Caco-2 (cell line): ENCODE results near the gene CATSPER1. TPM values are rescaled to one million over a fixed set of nuclear protein-coding genes. Genes with fewer than 3 reads are reported as not detected.
A peak's percentile ranks its signal among the peaks of the same experiment; 100 is the strongest.

Source experiments
- BruUV-seq: library from RNA; stranded (reverse); fragments of 400-500 nt; replicated peaks from 2 replicates; lab custom pipeline; 2021; lab: Mats Ljungman, UMichigan
- CTCF ChIA-PET: fragments of 300-600 bp; sonication (Branson Sonifier 250); formaldehyde crosslinking; loops from one replicate; lab custom pipeline; 2022; ENCODE audit warnings: antibody characterized with exemption; lab: Charles Lee
- POLR2A ChIA-PET: fragments of 300-600 bp; sonication (Branson Sonifier 250); formaldehyde crosslinking; loops from one replicate; lab custom pipeline; 2022; ENCODE audit warnings: antibody characterized with exemption; lab: Charles Lee
- DNase-seq, 2 experiments: peaks; one replicate each; pipeline versions ENCODE4 v3.0.0 to v3.0.0-alpha.2; 2020 to 2022
- H3K27me3 ChIP-seq: replicated peaks from 2 replicates; pipeline ENCODE4 v1.6.0; 2011; ENCODE audit warnings: low read length; ENCODE audit not compliant: control insufficient read depth, insufficient read depth
- H3K36me3 ChIP-seq: 2 replicates; pipeline ENCODE4 v1.5.1; 2011; ENCODE audit warnings: low read length; ENCODE audit not compliant: control insufficient read depth, insufficient read depth
- H3K4me1 ChIP-seq: fragments of 250-450 bp; sonication (Bioruptor Pico); 2 replicates; pipeline ENCODE4 v1.5.1; 2020; ENCODE audit warnings: mild to moderate bottlenecking
- H3K4me3 ChIP-seq: 2 replicates; pipeline ENCODE4 v1.5.1; 2011; ENCODE audit warnings: low read depth, mild to moderate bottlenecking, control low read depth, low read length
- H3K9me3 ChIP-seq: fragments of 250-450 bp; sonication (Bioruptor Pico); 2 replicates; pipeline ENCODE4 v1.5.1; 2020; ENCODE audit warnings: mild to moderate bottlenecking, moderate library complexity
- H3K27ac Mint-ChIP-seq: one replicate; pipeline ENCODE4 v1.8.0; 2022; ENCODE audit warnings: mixed read lengths; ENCODE audit not compliant: unreplicated experiment
- H3K27me3 Mint-ChIP-seq: one replicate; pipeline ENCODE4 v1.8.0; 2022; ENCODE audit warnings: mixed read lengths; ENCODE audit not compliant: insufficient read depth, unreplicated experiment
- H3K36me3 Mint-ChIP-seq: one replicate; pipeline ENCODE4 v1.8.0; 2022; ENCODE audit warnings: mild to moderate bottlenecking, mixed read lengths; ENCODE audit not compliant: insufficient read depth, unreplicated experiment
- H3K4me1 Mint-ChIP-seq: one replicate; pipeline ENCODE4 v1.8.0; 2022; ENCODE audit warnings: low read depth, mixed read lengths; ENCODE audit not compliant: unreplicated experiment
- H3K4me3 Mint-ChIP-seq: one replicate; pipeline ENCODE4 v1.8.0; 2022; ENCODE audit warnings: mild to moderate bottlenecking, moderate library complexity, mixed read lengths; ENCODE audit not compliant: unreplicated experiment
- H3K9me3 Mint-ChIP-seq: one replicate; pipeline ENCODE4 v1.8.0; 2022; ENCODE audit warnings: mixed read lengths; ENCODE audit not compliant: unreplicated experiment
- intact Hi-C: fragments of 100-400 bp; cut with micrococcal nuclease; formaldehyde crosslinking; loops from one replicate; pipeline ENCODE4 v1.10.0; 2022; ENCODE audit not compliant: unreplicated experiment
- total RNA-seq: library from RNA; stranded (reverse); gene quantifications from 2 replicates; pipeline ENCODE4 v1.2.3, GENCODE V29; 2022
- TF ChIP-seq, protein P1 (sequence below), 2 experiments: fragments of 200-600 bp in 1 of 2; IDR thresholded peaks; 1 replicate in 1 of 2; 2 replicates in 1 of 2; pipeline versions ENCODE4 v1.5.1 to v1.8.0; 2011 to 2022; ENCODE audit warnings: antibody characterized with exemption in 1 of 2, control low read depth in 1 of 2, inconsistent platforms in 1 of 2, low read depth in 1 of 2, low read length in 1 of 2, mild to moderate bottlenecking in 1 of 2, moderate library complexity in 1 of 2; ENCODE audit not compliant: insufficient read depth in 1 of 2, severe bottlenecking in 1 of 2, unreplicated experiment in 1 of 2

Gene CATSPER1
- total RNA-seq, 1 experiment from 2014 or later = not detected

DNA sequence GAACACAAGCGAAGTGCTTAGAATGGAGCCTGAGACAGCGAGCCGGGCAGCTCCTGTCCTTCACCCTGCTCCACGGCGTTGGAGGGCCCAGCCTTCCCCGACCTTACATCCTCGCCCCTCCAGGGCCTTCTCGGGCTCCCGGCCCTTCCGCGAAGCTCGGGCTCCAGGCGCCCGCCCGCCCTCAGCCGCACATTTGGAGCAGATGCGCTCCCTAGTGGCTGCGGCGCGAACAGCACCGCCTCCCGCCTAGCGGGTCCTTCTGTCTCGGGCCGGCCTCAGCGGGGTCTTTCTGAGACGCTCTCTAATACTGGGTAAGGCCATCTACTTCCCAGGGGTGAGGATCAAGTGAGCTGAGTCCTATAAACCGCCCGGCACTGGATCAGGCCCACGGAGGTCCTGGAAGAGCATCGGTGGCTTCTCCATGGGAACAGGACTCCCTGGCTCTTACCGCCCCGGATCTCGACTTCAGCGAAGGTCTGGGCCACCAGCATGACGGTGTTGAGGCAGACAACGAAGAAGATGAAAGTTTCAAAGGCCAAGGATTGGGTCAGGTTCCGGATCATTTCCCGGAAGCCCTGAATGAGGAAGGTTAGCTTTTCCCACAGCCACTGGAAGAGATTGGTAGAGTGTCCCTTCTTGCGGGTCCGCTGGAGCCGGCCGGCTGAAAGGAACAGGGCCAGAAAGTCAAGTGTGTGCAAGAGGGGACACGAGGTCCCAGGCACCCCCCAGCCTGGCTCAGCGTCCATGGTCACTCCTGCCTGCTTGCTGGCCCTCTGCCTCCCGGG, 3.7 kb downstream of the CATSPER1 start:
- H3K27ac Mint-ChIP-seq = peak overlapping the region; percentile 40
- H3K4me3 ChIP-seq = no peak overlapping the region; the same call in 1 of the 2 replicates
- BruUV-seq = no TSS peak

DNA sequence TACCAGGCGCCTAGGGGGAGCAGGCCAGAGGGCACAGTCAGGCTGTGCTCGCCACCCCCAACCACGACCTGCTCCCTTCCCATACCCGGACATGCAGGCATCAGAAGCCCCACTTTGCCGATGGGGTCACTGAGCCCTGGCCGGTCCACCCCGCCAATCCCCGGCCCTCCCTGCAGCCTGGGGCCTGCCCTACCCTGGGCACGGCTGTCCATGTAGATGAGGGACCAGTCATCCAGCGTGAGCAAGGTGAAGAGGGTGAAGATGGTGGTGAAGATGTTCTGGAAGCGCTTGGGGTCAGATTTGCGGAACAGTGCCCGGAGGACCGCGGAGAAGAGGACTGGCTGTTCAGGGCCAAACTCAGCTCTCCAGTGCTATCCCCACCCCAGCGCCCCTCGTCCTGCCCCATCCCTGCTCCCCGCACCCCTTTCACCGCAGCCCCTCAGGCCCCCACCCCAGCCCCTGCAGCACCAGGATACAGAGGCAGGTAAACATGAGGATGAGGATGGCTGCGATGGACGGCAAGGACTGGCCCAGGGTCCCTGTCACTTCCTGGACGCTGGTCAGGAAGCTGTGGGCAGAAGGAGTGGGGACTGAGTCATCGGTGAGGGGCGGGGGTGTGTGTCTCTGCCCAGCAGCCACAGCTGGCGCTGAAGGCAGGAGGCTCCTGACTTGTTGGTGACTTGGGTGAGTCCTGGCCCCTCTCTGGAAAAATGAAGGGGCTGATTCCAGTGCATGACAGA, 5.5 kb downstream of the CATSPER1 start:
- H3K27me3 ChIP-seq = no peaks in the 10 kb centered on the region
- no peak overlapping the region for H3K27ac Mint-ChIP-seq
- TF ChIP-seq, protein P1, sequence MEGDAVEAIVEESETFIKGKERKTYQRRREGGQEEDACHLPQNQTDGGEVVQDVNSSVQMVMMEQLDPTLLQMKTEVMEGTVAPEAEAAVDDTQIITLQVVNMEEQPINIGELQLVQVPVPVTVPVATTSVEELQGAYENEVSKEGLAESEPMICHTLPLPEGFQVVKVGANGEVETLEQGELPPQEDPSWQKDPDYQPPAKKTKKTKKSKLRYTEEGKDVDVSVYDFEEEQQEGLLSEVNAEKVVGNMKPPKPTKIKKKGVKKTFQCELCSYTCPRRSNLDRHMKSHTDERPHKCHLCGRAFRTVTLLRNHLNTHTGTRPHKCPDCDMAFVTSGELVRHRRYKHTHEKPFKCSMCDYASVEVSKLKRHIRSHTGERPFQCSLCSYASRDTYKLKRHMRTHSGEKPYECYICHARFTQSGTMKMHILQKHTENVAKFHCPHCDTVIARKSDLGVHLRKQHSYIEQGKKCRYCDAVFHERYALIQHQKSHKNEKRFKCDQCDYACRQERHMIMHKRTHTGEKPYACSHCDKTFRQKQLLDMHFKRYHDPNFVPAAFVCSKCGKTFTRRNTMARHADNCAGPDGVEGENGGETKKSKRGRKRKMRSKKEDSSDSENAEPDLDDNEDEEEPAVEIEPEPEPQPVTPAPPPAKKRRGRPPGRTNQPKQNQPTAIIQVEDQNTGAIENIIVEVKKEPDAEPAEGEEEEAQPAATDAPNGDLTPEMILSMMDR (IDR thresholded peaks at IDR 0.05; ENCODE audit: insufficient read depth in 1 of 2, low read depth in 1 of 2, low read length in 1 of 2, severe bottlenecking in 1 of 2, unreplicated experiment in 1 of 2) = no peak
- H3K4me1 Mint-ChIP-seq = no peaks in the 10 kb centered on the region
- H3K4me3 Mint-ChIP-seq = no peak overlapping the region
- no peaks in the 10 kb centered on the region for H3K36me3 ChIP-seq
- H3K4me1 ChIP-seq = no peaks in the 10 kb centered on the region
- no peaks in the 10 kb centered on the region for H3K36me3 Mint-ChIP-seq
- no peak overlapping the region for H3K4me3 ChIP-seq
- DNase-seq = no peak
- no peaks in the 10 kb centered on the region for H3K9me3 ChIP-seq
- CTCF ChIA-PET = interaction anchor here (0.7 kb wide), 1 partner anchor 13 kb away, joined by 12 read pairs; no protein-coding TSS in a partner anchor
- POLR2A ChIA-PET = no interaction called here
- H3K27me3 Mint-ChIP-seq = peaks cover 3% of the 10 kb centered on the region
- no TSS peak for BruUV-seq
- H3K9me3 Mint-ChIP-seq = no peaks in the 10 kb centered on the region
- intact Hi-C loops = no loop called here

More for the DNA sequence above, 3.7 kb downstream of the CATSPER1 start:
- ChIA-PET POLR2A (interaction anchor here (0.6 kb wide), 3 partner anchors 29 to 375 kb away, joined by 4 to 6 read pairs (median 5); partner anchors contain the start of genes FIBP and SF3B2), CTCF (interaction anchor here (0.5 to 1.5 kb wide), 14 partner anchors 9 to 664 kb away, joined by 3 to 8 read pairs (median 4); partner anchors contain the start of genes BANF1 and CCDC85B)
- peaks cover 3% of the 10 kb centered on the region for H3K27me3 Mint-ChIP-seq
- intact Hi-C loops = loop anchor here (1.0 to 2.0 kb wide), 2 partner anchors 20 to 33 kb away; partner anchors contain the start of genes BANF1 and EIF1AD
- TF ChIP-seq, protein P1 (IDR thresholded peaks at IDR 0.05; ENCODE audit: insufficient read depth in 1 of 2, low read depth in 1 of 2, low read length in 1 of 2, severe bottlenecking in 1 of 2, unreplicated experiment in 1 of 2) = peak; percentile 96
- H3K9me3 ChIP-seq = no peaks in the 10 kb centered on the region
- DNase-seq = peak; percentile 73 to 89
- no peaks in the 10 kb centered on the region for H3K9me3 Mint-ChIP-seq
- no peaks in the 10 kb centered on the region for H3K27me3 ChIP-seq
- H3K4me1 ChIP-seq = no peaks in the 10 kb centered on the region
- H3K4me3 Mint-ChIP-seq = peak overlapping the region; percentile 63
- H3K36me3 ChIP-seq = no peaks in the 10 kb centered on the region
- H3K4me1 Mint-ChIP-seq = no peaks in the 10 kb centered on the region
- no peaks in the 10 kb centered on the region for H3K36me3 Mint-ChIP-seq

DNA sequence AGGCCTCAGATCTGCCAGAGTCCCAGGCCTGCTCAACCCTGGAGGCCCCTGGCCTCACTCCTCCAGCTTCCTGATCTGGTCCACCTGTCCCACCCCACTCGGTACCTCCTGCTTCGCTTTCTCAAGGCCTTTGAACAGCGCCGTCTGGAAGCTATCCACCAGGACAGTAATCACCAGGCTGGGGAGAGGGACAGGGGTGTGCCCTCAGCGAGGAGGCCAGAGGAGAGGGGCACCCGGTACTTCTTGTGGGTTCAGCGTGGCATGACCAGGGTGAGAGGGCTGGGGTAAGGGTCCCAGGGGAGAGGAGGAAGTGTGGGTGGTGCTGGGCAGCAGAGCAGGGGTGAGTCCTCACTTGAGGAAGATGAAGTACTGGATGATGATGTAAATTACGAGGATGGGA, 6.1 kb downstream of the CATSPER1 start:
- DNase-seq = no peak
- Histone ChIP-seq H3K9me3 (no peaks in the 10 kb centered on the region), H3K36me3 (no peaks in the 10 kb centered on the region), H3K4me1 (no peaks in the 10 kb centered on the region), H3K4me3 (no peak overlapping the region), H3K27me3 (no peaks in the 10 kb centered on the region)
- H3K4me3 Mint-ChIP-seq = no peak overlapping the region
- ChIA-PET CTCF (interaction anchor here (0.6 kb wide), 1 partner anchor 8 kb away, joined by 3 read pairs; no protein-coding TSS in a partner anchor), POLR2A (interaction anchor here (0.6 kb wide), 1 partner anchor 33 kb away, joined by 3 read pairs; no protein-coding TSS in a partner anchor)
- H3K4me1 Mint-ChIP-seq = no peaks in the 10 kb centered on the region
- intact Hi-C loops = no loop called here
- no peak overlapping the region for H3K27ac Mint-ChIP-seq
- H3K36me3 Mint-ChIP-seq = no peaks in the 10 kb centered on the region
- no peaks in the 10 kb centered on the region for H3K9me3 Mint-ChIP-seq
- TF ChIP-seq, protein P1 (IDR thresholded peaks at IDR 0.05; ENCODE audit: insufficient read depth in 1 of 2, low read depth in 1 of 2, low read length in 1 of 2, severe bottlenecking in 1 of 2, unreplicated experiment in 1 of 2) = no peak
- BruUV-seq = no TSS peak
- H3K27me3 Mint-ChIP-seq = peaks cover 3% of the 10 kb centered on the region
